IPS-15b (cell line): Measurements from ENCODE around the gene NTRK2.

Source experiments
- H3K27me3 ChIP-seq: one replicate; pipeline ENCODE4 v1.6.1; 2013; ENCODE audit warnings: low read length; ENCODE audit not compliant: control insufficient read depth, insufficient read depth
- H3K36me3 ChIP-seq: one replicate; pipeline ENCODE4 v1.6.1; 2013; ENCODE audit warnings: low read length; ENCODE audit not compliant: control insufficient read depth, insufficient read depth
- H3K4me1 ChIP-seq: one replicate; pipeline ENCODE4 v1.6.1; 2013; ENCODE audit warnings: mild to moderate bottlenecking, low read length; ENCODE audit not compliant: control insufficient read depth, insufficient read depth
- H3K4me3 ChIP-seq: one replicate; pipeline ENCODE4 v1.5.1; 2013; ENCODE audit warnings: low read depth, low read length
- H3K9ac ChIP-seq: one replicate; pipeline ENCODE4 v1.6.1; 2013; ENCODE audit warnings: low read depth, mild to moderate bottlenecking, low read length
- H3K9me3 ChIP-seq: one replicate; pipeline ENCODE4 v1.6.1; 2013; ENCODE audit warnings: mild to moderate bottlenecking, low read length; ENCODE audit not compliant: control insufficient read depth, insufficient read depth

The NTRK2 gene

GRCh38 chr9:84808416-84808815 is 138.9 kb downstream of the NTRK2 start:
- no peaks in the 10 kb centered on the region for H3K27me3 ChIP-seq
- H3K4me3 ChIP-seq: no peak overlapping the region
- H3K9ac ChIP-seq: no peak overlapping the region
- no peaks in the 10 kb centered on the region for H3K36me3 ChIP-seq
- H3K9me3 ChIP-seq: no peaks in the 10 kb centered on the region
- peaks cover 6% of the 10 kb centered on the region for H3K4me1 ChIP-seq

- H3K4me3 ChIP-seq: no peak overlapping the region
- H3K9me3 ChIP-seq: no peaks in the 10 kb centered on the region
- no peaks in the 10 kb centered on the region for H3K36me3 ChIP-seq
- H3K27me3 ChIP-seq: no peaks in the 10 kb centered on the region
- H3K9ac ChIP-seq: no peak overlapping the region
- peaks cover 6% of the 10 kb centered on the region for H3K4me1 ChIP-seq
Measured at GRCh38 chr9:84811072-84811750, 141.7 kb downstream of the NTRK2 start.

GRCh38 chr9:84811751-84812074 is 142.2 kb downstream of the NTRK2 start:
- no peaks in the 10 kb centered on the region for H3K9me3 ChIP-seq
- H3K9ac ChIP-seq: no peak overlapping the region
- H3K27me3 ChIP-seq: no peaks in the 10 kb centered on the region
- peaks cover 6% of the 10 kb centered on the region for H3K4me1 ChIP-seq
- H3K4me3 ChIP-seq: no peak overlapping the region
- H3K36me3 ChIP-seq: no peaks in the 10 kb centered on the region

- Histone ChIP-seq H3K9me3 (no peaks in the 10 kb centered on the region), H3K4me1 (peaks cover 6% of the 10 kb centered on the region), H3K27me3 (no peaks in the 10 kb centered on the region), H3K4me3 (no peak overlapping the region), H3K9ac (no peak overlapping the region), H3K36me3 (no peaks in the 10 kb centered on the region)
Measured at GRCh38 chr9:84812355-84812754, 142.8 kb downstream of the NTRK2 start.

- Histone ChIP-seq H3K27me3 (no peaks in the 10 kb centered on the region), H3K4me3 (no peak overlapping the region), H3K4me1 (peaks cover 6% of the 10 kb centered on the region), H3K9ac (no peak overlapping the region), H3K9me3 (no peaks in the 10 kb centered on the region), H3K36me3 (no peaks in the 10 kb centered on the region)
Measured at GRCh38 chr9:84812847-84813246, 143.3 kb downstream of the NTRK2 start.

GRCh38 chr9:84815554-84815953 is 146.0 kb downstream of the NTRK2 start:
- Histone ChIP-seq H3K9me3 (no peaks in the 10 kb centered on the region), H3K9ac (no peak overlapping the region), H3K36me3 (no peaks in the 10 kb centered on the region), H3K27me3 (no peaks in the 10 kb centered on the region), H3K4me3 (no peak overlapping the region), H3K4me1 (peaks cover 6% of the 10 kb centered on the region)

- Histone ChIP-seq H3K9ac (no peak overlapping the region), H3K27me3 (no peaks in the 10 kb centered on the region), H3K4me3 (no peak overlapping the region), H3K36me3 (no peaks in the 10 kb centered on the region), H3K4me1 (no peaks in the 10 kb centered on the region), H3K9me3 (no peaks in the 10 kb centered on the region)
Measured at GRCh38 chr9:84817038-84817437, 147.5 kb downstream of the NTRK2 start.

GRCh38 chr9:84818791-84819190 is 149.3 kb downstream of the NTRK2 start:
- no peaks in the 10 kb centered on the region for H3K4me1 ChIP-seq
- no peak overlapping the region for H3K4me3 ChIP-seq
- H3K9ac ChIP-seq: no peak overlapping the region
- no peaks in the 10 kb centered on the region for H3K27me3 ChIP-seq
- H3K9me3 ChIP-seq: no peaks in the 10 kb centered on the region
- no peaks in the 10 kb centered on the region for H3K36me3 ChIP-seq

GRCh38 chr9:84819491-84819991 is 150.0 kb downstream of the NTRK2 start:
- Histone ChIP-seq H3K9me3 (no peaks in the 10 kb centered on the region), H3K4me1 (no peaks in the 10 kb centered on the region), H3K9ac (no peak overlapping the region), H3K27me3 (no peaks in the 10 kb centered on the region), H3K36me3 (no peaks in the 10 kb centered on the region), H3K4me3 (no peak overlapping the region)

GRCh38 chr9:84821431-84821830 is 151.9 kb downstream of the NTRK2 start:
- H3K36me3 ChIP-seq: no peaks in the 10 kb centered on the region
- H3K4me3 ChIP-seq: no peak overlapping the region
- H3K4me1 ChIP-seq: no peaks in the 10 kb centered on the region
- no peak overlapping the region for H3K9ac ChIP-seq
- H3K9me3 ChIP-seq: no peaks in the 10 kb centered on the region
- H3K27me3 ChIP-seq: no peaks in the 10 kb centered on the region

- H3K4me3 ChIP-seq: no peak overlapping the region
- H3K9me3 ChIP-seq: no peaks in the 10 kb centered on the region
- H3K4me1 ChIP-seq: no peaks in the 10 kb centered on the region
- H3K9ac ChIP-seq: no peak overlapping the region
- H3K27me3 ChIP-seq: no peaks in the 10 kb centered on the region
- H3K36me3 ChIP-seq: no peaks in the 10 kb centered on the region
Measured at GRCh38 chr9:84822589-84823233, 153.2 kb downstream of the NTRK2 start.
